HepG2 (cell line): Measurements from ENCODE around the gene NOP9. TPM values are rescaled to one million over a fixed set of nuclear protein-coding genes. Genes with fewer than 3 reads are reported as not detected.

Source experiments
- CC2D1A ChIP-seq: sonication (generic); formaldehyde crosslinking; IDR thresholded peaks from 2 replicates; pipeline ENCODE4 v1.8.1; 2023; ENCODE audit warnings: mild to moderate bottlenecking, missing genetic modification reagents
- E2F2 ChIP-seq: sonication (generic); formaldehyde crosslinking; IDR thresholded peaks from 2 replicates; pipeline ENCODE4 v1.4.0; 2020; ENCODE audit warnings: missing genetic modification reagents, borderline replicate concordance
- KLF11 ChIP-seq: IDR thresholded peaks from 2 replicates; pipeline ENCODE4 v1.6.1; 2016; ENCODE audit warnings: missing compliant biosample characterization
- MED1 ChIP-seq: sonication (generic); formaldehyde crosslinking; IDR thresholded peaks from 2 replicates; pipeline ENCODE4 v1.4.0; 2020; ENCODE audit warnings: missing genetic modification reagents
- SMAD3 ChIP-seq: sonication (generic); formaldehyde crosslinking; IDR thresholded peaks from 2 replicates; pipeline ENCODE4 v1.4.0; 2020; ENCODE audit warnings: missing genetic modification reagents
- SP140L ChIP-seq: sonication (generic); formaldehyde crosslinking; IDR thresholded peaks from 2 replicates; pipeline ENCODE4 v1.4.0; 2020; ENCODE audit warnings: missing genetic modification reagents, borderline replicate concordance
- SRSF4 ChIP-seq: fragments of 200-400 bp; formaldehyde crosslinking; IDR thresholded peaks from one replicate; pipeline ENCODE4 v1.6.1; 2018; ENCODE audit warnings: mild to moderate bottlenecking, low read depth, low read length, moderate library complexity; ENCODE audit not compliant: poor library complexity, severe bottlenecking
- YY1 ChIP-seq: IDR thresholded peaks from 2 replicates; pipeline ENCODE4 v1.6.1; 2011; ENCODE audit warnings: low read length, low read depth, moderate library complexity, mild to moderate bottlenecking; ENCODE audit not compliant: insufficient read depth, insufficient replicate concordance
- ZC3H4 ChIP-seq: sonication (generic); formaldehyde crosslinking; IDR thresholded peaks from 2 replicates; pipeline ENCODE4 v1.4.0; 2020; ENCODE audit warnings: missing genetic modification reagents, borderline replicate concordance
- ZFP36 ChIP-seq: fragments of 150-350 bp; IDR thresholded peaks from 2 replicates; pipeline ENCODE4 v1.6.1; 2018; ENCODE audit warnings: borderline replicate concordance, low read length, low read depth; ENCODE audit not compliant: partially characterized antibody
- ZKSCAN1 ChIP-seq: fragments of 150-350 bp; IDR thresholded peaks from 2 replicates; pipeline ENCODE4 v1.6.1; 2014; ENCODE audit warnings: low read length
- ZNF274 ChIP-seq: sonication (generic); formaldehyde crosslinking; IDR thresholded peaks from 2 replicates; pipeline ENCODE4 v1.5.1; 2020; ENCODE audit warnings: mild to moderate bottlenecking, missing genetic modification reagents
- ZNF646 ChIP-seq: sonication (generic); formaldehyde crosslinking; IDR thresholded peaks from 2 replicates; pipeline ENCODE4 v1.9.0; 2021; ENCODE audit warnings: mild to moderate bottlenecking, missing genetic modification reagents
- ZNF710 ChIP-seq: sonication (generic); formaldehyde crosslinking; IDR thresholded peaks from 2 replicates; pipeline ENCODE4 v1.5.0; 2020; ENCODE audit warnings: mild to moderate bottlenecking, missing genetic modification reagents, borderline replicate concordance
- polyA plus RNA-seq, 8 experiments: library from polyadenylated mRNA; depleted of rRNA in 3 of 8; stranded (reverse) in 7 of 8; unstranded in 1 of 8; fragments of >200 nt; fragmentation: Illumina TruSeq in 4 of 8; extraction: Trizol in 4 of 8; gene quantifications; 2 replicates each; pipeline versions ENCODE4 v1.2.1 to v1.2.3, GENCODE V29; 2011 to 2016; ENCODE audit warnings: low read depth in 4 of 8, missing spikeins in 1 of 8, mixed read lengths in 1 of 8; ENCODE audit not compliant: insufficient read depth in 1 of 8
- total RNA-seq, 5 experiments: library from RNA; depleted of rRNA; stranded (reverse); fragments of >200 nt; fragmentation: Illumina TruSeq; extraction: Trizol; gene quantifications; 2 replicates each; pipeline ENCODE4 v1.2.3, GENCODE V29; 2016; ENCODE audit warnings: low read depth in 1 of 5
- TF ChIP-seq, protein P1 (sequence below): sonication (generic); formaldehyde crosslinking; IDR thresholded peaks from 2 replicates; pipeline ENCODE4 v1.4.0; 2020; ENCODE audit warnings: missing genetic modification reagents, mild to moderate bottlenecking, borderline replicate concordance

NOP9 gene
- total and polyA plus RNA-seq, 2 of the 13 experiments (the other 11 are each of a cell fraction or from before 2014, with no cell fraction given): 24.5 to 61.6 TPM

- TF ChIP-seq ZNF646 (no peak; the same call in 1 of the 2 replicates), SP140L (CRISPR knock-in tag) (peak; percentile 75; the same call in 1 of the 2 replicates), ZC3H4 (CRISPR knock-in tag) (peak; percentile 76; the same call in 1 of the 2 replicates), MED1 (CRISPR knock-in tag) (peak; percentile 92), YY1 (peak; percentile 85), ZNF710 (CRISPR knock-in tag) (peak; percentile 28; the same call in 1 of the 2 replicates), CC2D1A (CRISPR knock-in tag) (no peak), ZFP36 (no peak), ZNF274 (CRISPR knock-in tag) (peak; percentile 99), ZKSCAN1 (peak; percentile 76), SRSF4 (no peak), SMAD3 (peak; percentile 99), E2F2 (CRISPR knock-in tag) (peak; percentile 89), KLF11 (peak; percentile 84; the same call in 1 of the 2 replicates)
- TF ChIP-seq, protein P1, sequence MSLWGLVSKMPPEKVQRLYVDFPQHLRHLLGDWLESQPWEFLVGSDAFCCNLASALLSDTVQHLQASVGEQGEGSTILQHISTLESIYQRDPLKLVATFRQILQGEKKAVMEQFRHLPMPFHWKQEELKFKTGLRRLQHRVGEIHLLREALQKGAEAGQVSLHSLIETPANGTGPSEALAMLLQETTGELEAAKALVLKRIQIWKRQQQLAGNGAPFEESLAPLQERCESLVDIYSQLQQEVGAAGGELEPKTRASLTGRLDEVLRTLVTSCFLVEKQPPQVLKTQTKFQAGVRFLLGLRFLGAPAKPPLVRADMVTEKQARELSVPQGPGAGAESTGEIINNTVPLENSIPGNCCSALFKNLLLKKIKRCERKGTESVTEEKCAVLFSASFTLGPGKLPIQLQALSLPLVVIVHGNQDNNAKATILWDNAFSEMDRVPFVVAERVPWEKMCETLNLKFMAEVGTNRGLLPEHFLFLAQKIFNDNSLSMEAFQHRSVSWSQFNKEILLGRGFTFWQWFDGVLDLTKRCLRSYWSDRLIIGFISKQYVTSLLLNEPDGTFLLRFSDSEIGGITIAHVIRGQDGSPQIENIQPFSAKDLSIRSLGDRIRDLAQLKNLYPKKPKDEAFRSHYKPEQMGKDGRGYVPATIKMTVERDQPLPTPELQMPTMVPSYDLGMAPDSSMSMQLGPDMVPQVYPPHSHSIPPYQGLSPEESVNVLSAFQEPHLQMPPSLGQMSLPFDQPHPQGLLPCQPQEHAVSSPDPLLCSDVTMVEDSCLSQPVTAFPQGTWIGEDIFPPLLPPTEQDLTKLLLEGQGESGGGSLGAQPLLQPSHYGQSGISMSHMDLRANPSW (CRISPR knock-in tag): peak; percentile 93
Observed at GRCh38 chr14:24299255-24300191, at the start of gene NOP9, which contains the start of gene DHRS1 (continued).
